Prostate gland (tissue), 2 donors: ENCODE measurements around the gene GFM2. TPM values are rescaled to one million over a fixed set of nuclear protein-coding genes. Genes with fewer than 3 reads are reported as not detected.
"Not testable (repeated sequence)": the region's sequence is repeated elsewhere in the genome, so short reads cannot be mapped to it uniquely, and the experiment has no call there.

Experiments used
- DNase-seq: peaks from one replicate; pipeline ENCODE4 v3.0.0-alpha.2; 2019; ENCODE audit warnings: low spot score
- H3K27ac ChIP-seq, 2 donors: fragments of 200-600 bp; sonication (generic); 2 replicates each; pipeline ENCODE4 v1.5.1; 2017 to 2019
- H3K27me3 ChIP-seq: fragments of 200-600 bp; sonication (generic); replicated peaks from 2 replicates; pipeline ENCODE4 v1.5.1; 2019; ENCODE audit not compliant: insufficient read depth
- H3K36me3 ChIP-seq, 2 donors: fragments of 200-600 bp; sonication (generic); 1 replicate in 1 of 2; 2 replicates in 1 of 2; pipeline versions ENCODE4 v1.5.1 to v1.8.1; 2017 to 2019
- H3K4me1 ChIP-seq: fragments of 200-600 bp; sonication (generic); replicated peaks from 2 replicates; pipeline ENCODE4 v1.5.1; 2019
- H3K4me3 ChIP-seq, 2 donors: fragments of 200-600 bp; sonication (generic); 2 replicates each; pipeline ENCODE4 v1.5.1; 2017 to 2019
- H3K9me3 ChIP-seq: fragments of 200-600 bp; sonication (generic); 2 replicates; pipeline ENCODE4 v1.5.1; 2017
- CTCF ChIP-seq, 4 experiments: fragments of 200-600 bp in 2 of 4; fragments of 450-650 bp in 2 of 4; sonication (generic) in 2 of 4; IDR thresholded peaks; 1 replicate in 3 of 4; 2 replicates in 1 of 4; pipeline ENCODE4 v1.5.1; 2016 to 2019; ENCODE audit warnings: antibody characterized with exemption in 4 of 4, mild to moderate bottlenecking in 2 of 4, moderate library complexity in 2 of 4
- POLR2A ChIP-seq: fragments of 450-650 bp; IDR thresholded peaks from one replicate; pipeline ENCODE4 v1.6.1; 2016; ENCODE audit warnings: antibody characterized with exemption, mild to moderate bottlenecking
- POLR2AphosphoS5 ChIP-seq: sonication (generic); formaldehyde crosslinking; IDR thresholded peaks from one replicate; pipeline ENCODE4 v1.6.1; 2017; ENCODE audit warnings: antibody characterized with exemption
- WGBS: methylation state at CpG from one replicate; pipeline ENCODE4 v1.1.5; 2018; 5-methylcytosine and 5-hydroxymethylcytosine counted together
- intact Hi-C: fragments of 100-400 bp; cut with DNase I; formaldehyde crosslinking; loops from one replicate; pipeline ENCODE4 v1.14.2; 2022
- total RNA-seq, 2 donors: library from RNA; depleted of rRNA; stranded (reverse); fragments of >200 nt; gene quantifications; one replicate each; pipeline ENCODE4 v1.1.0, GENCODE V29; 2016

Gene GFM2
- total RNA-seq, 2 donors from 2014 or later: 21.9 to 34.7 TPM

GRCh38 chr5:74798977-74799911 is 32.3 kb upstream of the GFM2 start:
- no peaks in the 10 kb centered on the region for H3K9me3 ChIP-seq
- H3K27me3 ChIP-seq: no peaks in the 10 kb centered on the region
- no peaks in the 10 kb centered on the region for H3K4me1 ChIP-seq
- H3K36me3 ChIP-seq: no peaks in the 10 kb centered on the region
- TF ChIP-seq POLR2A (no peak), POLR2AphosphoS5 (no peak), CTCF (IDR thresholded peaks at IDR 0.05) (no peak)
- no peak for DNase-seq
- H3K27ac ChIP-seq: no peak overlapping the region
- no peak overlapping the region for H3K4me3 ChIP-seq
- intact Hi-C loops: no loop called here
- WGBS: 91% methylated on average over 21 of the region's 21 CpGs

- H3K27me3 ChIP-seq, H3K9me3 ChIP-seq, H3K4me1 ChIP-seq, intact Hi-C loops, H3K36me3 ChIP-seq, DNase-seq, H3K4me3 ChIP-seq, H3K27ac ChIP-seq: not testable (repeated sequence)
- WGBS: 92% methylated on average over 3 of the region's 3 CpGs
Observed at GRCh38 chr5:74791669-74792068, 24.8 kb upstream of the GFM2 start.

GRCh38 chr5:74787424-74787823 is 20.5 kb upstream of the GFM2 start:
- intact Hi-C loops: no loop called here
- 93% methylated on average over 6 of the region's 6 CpGs for WGBS
- Histone ChIP-seq H3K4me3 (no peak overlapping the region), H3K36me3 (no peaks in the 10 kb centered on the region), H3K4me1 (no peaks in the 10 kb centered on the region), H3K27ac (no peak overlapping the region), H3K9me3 (no peaks in the 10 kb centered on the region), H3K27me3 (no peaks in the 10 kb centered on the region)
- TF ChIP-seq POLR2A (no peak), CTCF (IDR thresholded peaks at IDR 0.05) (no peak), POLR2AphosphoS5 (no peak)
- DNase-seq: no peak

- no peaks in the 10 kb centered on the region for H3K4me1 ChIP-seq
- H3K27ac ChIP-seq: no peak overlapping the region
- H3K36me3 ChIP-seq: no peaks in the 10 kb centered on the region
- H3K27me3 ChIP-seq: no peaks in the 10 kb centered on the region
- intact Hi-C loops: no loop called here
- DNase-seq: no peak
- no peaks in the 10 kb centered on the region for H3K9me3 ChIP-seq
- 92% methylated on average over 6 of the region's 6 CpGs for WGBS
- TF ChIP-seq POLR2A: no peak
- no peak for TF ChIP-seq CTCF (IDR thresholded peaks at IDR 0.05)
- no peak for TF ChIP-seq POLR2AphosphoS5
- no peak overlapping the region for H3K4me3 ChIP-seq
Observed at GRCh38 chr5:74786851-74787250, 19.9 kb upstream of the GFM2 start.

GRCh38 chr5:74778609-74779008 is 11.7 kb upstream of the GFM2 start:
- TF ChIP-seq CTCF (IDR thresholded peaks at IDR 0.05) (no peak), POLR2A (no peak), POLR2AphosphoS5 (no peak)
- DNase-seq: no peak

More at GRCh38 chr5:74778609-74779008, 11.7 kb upstream of the GFM2 start:
- Histone ChIP-seq H3K27ac (no peak overlapping the region), H3K4me1 (no peaks in the 10 kb centered on the region), H3K9me3 (no peaks in the 10 kb centered on the region), H3K4me3 (no peak overlapping the region), H3K27me3 (no peaks in the 10 kb centered on the region), H3K36me3 (no peaks in the 10 kb centered on the region)
- WGBS: 70% methylated on average over 2 of the region's 2 CpGs
- intact Hi-C loops: no loop called here
